Measurements from ENCODE around the gene GKN2.

GKN2 gene

GRCh38 chr2:68925295-68925896 lies 27.3 kb downstream of the GKN2 start:
- FAIRE-seq (peak; percentile 33), DNase-seq (ENCODE audit: insufficient read length, low spot score) (peak; percentile 49)

- no peak for DNase-seq (ENCODE audit: insufficient read length, low spot score)
- no peak for FAIRE-seq
Observed at GRCh38 chr2:68921646-68922045, 31.0 kb downstream of the GKN2 start.

GRCh38 chr2:68920481-68921170 lies 32.1 kb downstream of the GKN2 start:
- FAIRE-seq, result peak; percentile 31

GRCh38 chr2:68918497-68918896 lies 34.2 kb downstream of the GKN2 start:
- FAIRE-seq, result no peak
- DNase-seq (ENCODE audit: insufficient read length, low spot score), result no peak

More at GRCh38 chr2:68920481-68921170, 32.1 kb downstream of the GKN2 start:
- no peak for DNase-seq (ENCODE audit: insufficient read length, low spot score)

GRCh38 chr2:68917034-68917718 lies 35.5 kb downstream of the GKN2 start:
- FAIRE-seq, result peak; percentile 9

GRCh38 chr2:68916226-68916625 lies 36.5 kb downstream of the GKN2 start:
- DNase-seq (ENCODE audit: insufficient read length, low spot score) (no peak), FAIRE-seq (no peak)

More at GRCh38 chr2:68917034-68917718, 35.5 kb downstream of the GKN2 start:
- no peak for DNase-seq (ENCODE audit: insufficient read length, low spot score)

- no peak for DNase-seq (ENCODE audit: insufficient read length, low spot score)
- FAIRE-seq, result no peak
Observed at GRCh38 chr2:68915393-68915792, 37.3 kb downstream of the GKN2 start.

GRCh38 chr2:68913359-68913758 lies 39.3 kb downstream of the GKN2 start:
- no peak for FAIRE-seq
- no peak for DNase-seq (ENCODE audit: insufficient read length, low spot score)

- no peak for FAIRE-seq
- DNase-seq (ENCODE audit: insufficient read length, low spot score), result no peak
Observed at GRCh38 chr2:68912732-68913131, 40.0 kb downstream of the GKN2 start.

- DNase-seq (ENCODE audit: insufficient read length, low spot score) (no peak), FAIRE-seq (no peak)
Observed at GRCh38 chr2:68912111-68912510, 40.6 kb downstream of the GKN2 start.

GRCh38 chr2:68911709-68912108 lies 41.0 kb downstream of the GKN2 start:
- no peak for DNase-seq (ENCODE audit: insufficient read length, low spot score)
- no peak for FAIRE-seq

- DNase-seq (ENCODE audit: insufficient read length, low spot score) (no peak), FAIRE-seq (no peak)
Observed at GRCh38 chr2:68911246-68911645, 41.4 kb downstream of the GKN2 start.

GRCh38 chr2:68909793-68910674 lies 42.7 kb downstream of the GKN2 start:
- FAIRE-seq (no peak), DNase-seq (ENCODE audit: insufficient read length, low spot score) (peak; percentile 73)

GRCh38 chr2:68908392-68908970 lies 44.2 kb downstream of the GKN2 start:
- DNase-seq (ENCODE audit: insufficient read length, low spot score), result no peak
- FAIRE-seq, result no peak

- FAIRE-seq (no peak), DNase-seq (ENCODE audit: insufficient read length, low spot score) (no peak)
Observed at GRCh38 chr2:68907920-68908253, 44.8 kb downstream of the GKN2 start.

GRCh38 chr2:68907232-68907919 lies 45.3 kb downstream of the GKN2 start:
- peak; percentile 9 for FAIRE-seq
- DNase-seq (ENCODE audit: insufficient read length, low spot score), result no peak

GRCh38 chr2:68906716-68907115 lies 46.0 kb downstream of the GKN2 start:
- DNase-seq (ENCODE audit: insufficient read length, low spot score), result no peak
- FAIRE-seq, result no peak

GRCh38 chr2:68905116-68905515 lies 47.6 kb downstream of the GKN2 start:
- DNase-seq (ENCODE audit: insufficient read length, low spot score) (no peak), FAIRE-seq (no peak)

GRCh38 chr2:68901561-68901960 lies 51.1 kb downstream of the GKN2 start:
- FAIRE-seq (no peak), DNase-seq (ENCODE audit: insufficient read length, low spot score) (no peak)

GRCh38 chr2:68901199-68901514 lies 51.5 kb downstream of the GKN2 start:
- no peak for FAIRE-seq

More at GRCh38 chr2:68901199-68901514, 51.5 kb downstream of the GKN2 start:
- no peak for DNase-seq (ENCODE audit: insufficient read length, low spot score)

All from HTR-8/SVneo (cell line).